Measurements from ENCODE around the gene KRT9.

DNA sequence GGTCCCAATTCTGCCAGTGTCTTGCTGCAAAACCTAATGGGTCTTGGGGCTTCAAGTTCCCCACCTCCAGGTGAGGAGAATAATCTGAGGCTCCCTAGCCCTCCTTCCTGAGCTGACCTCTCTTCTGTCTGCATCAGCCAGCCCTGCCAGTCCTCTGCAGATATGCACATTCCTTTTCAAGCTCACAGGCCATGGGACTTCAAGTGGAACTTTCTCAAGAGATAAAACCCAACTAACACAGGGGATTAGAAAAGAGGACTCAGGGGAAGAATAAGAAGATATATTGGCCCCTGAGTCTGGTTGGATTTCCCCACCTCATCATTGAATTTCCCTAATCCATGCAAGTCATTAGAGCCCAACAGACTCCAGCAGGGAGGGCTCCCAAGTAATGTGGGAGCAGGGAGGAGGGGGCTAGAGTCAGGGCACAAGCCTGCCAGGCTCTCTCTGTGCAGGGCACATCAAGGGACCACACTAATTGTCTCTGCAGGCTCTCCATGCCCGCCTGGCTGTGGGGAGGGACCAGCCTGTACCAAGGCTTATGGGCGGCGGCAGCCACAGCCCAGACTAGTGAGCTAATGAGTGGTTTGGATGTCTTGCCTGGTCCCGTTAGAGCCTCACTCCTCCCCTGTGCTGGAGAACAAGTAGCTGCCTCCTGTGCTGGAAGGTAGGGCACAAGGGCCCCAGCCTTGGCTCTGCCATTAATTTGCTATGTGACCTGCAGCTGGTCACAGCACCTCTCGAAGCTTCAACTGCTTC lies 13.6 kb upstream of the KRT9 start:
- TF ChIP-seq, protein P1, sequence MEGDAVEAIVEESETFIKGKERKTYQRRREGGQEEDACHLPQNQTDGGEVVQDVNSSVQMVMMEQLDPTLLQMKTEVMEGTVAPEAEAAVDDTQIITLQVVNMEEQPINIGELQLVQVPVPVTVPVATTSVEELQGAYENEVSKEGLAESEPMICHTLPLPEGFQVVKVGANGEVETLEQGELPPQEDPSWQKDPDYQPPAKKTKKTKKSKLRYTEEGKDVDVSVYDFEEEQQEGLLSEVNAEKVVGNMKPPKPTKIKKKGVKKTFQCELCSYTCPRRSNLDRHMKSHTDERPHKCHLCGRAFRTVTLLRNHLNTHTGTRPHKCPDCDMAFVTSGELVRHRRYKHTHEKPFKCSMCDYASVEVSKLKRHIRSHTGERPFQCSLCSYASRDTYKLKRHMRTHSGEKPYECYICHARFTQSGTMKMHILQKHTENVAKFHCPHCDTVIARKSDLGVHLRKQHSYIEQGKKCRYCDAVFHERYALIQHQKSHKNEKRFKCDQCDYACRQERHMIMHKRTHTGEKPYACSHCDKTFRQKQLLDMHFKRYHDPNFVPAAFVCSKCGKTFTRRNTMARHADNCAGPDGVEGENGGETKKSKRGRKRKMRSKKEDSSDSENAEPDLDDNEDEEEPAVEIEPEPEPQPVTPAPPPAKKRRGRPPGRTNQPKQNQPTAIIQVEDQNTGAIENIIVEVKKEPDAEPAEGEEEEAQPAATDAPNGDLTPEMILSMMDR (IDR thresholded peaks at IDR 0.05; ENCODE audit: low read length): no peak
- TF ChIP-seq EZH2 (IDR thresholded peaks at IDR 0.05; ENCODE audit: borderline replicate concordance, low read length): no peak
